ENCODE measurements around the gene TOM1L1.

- no peak for TF ChIP-seq CTCF (conservative IDR thresholded peaks at IDR 0.05 in 1 of 2, IDR thresholded peaks at IDR 0.05 in 1 of 2; ENCODE audit: extremely low read depth in 1 of 2, insufficient read depth in 1 of 2, low read depth in 1 of 2, low read length in 2 of 2)
- no peak for TF ChIP-seq EZH2 (IDR thresholded peaks at IDR 0.05; ENCODE audit: borderline replicate concordance, low read length)
These were observed 33.3 kb downstream of the TOM1L1 start for GRCh38 chr17:54933921-54934320.

Data from mammary epithelial cell (primary cell).